HFFc6 (cell line): ENCODE data around the gene GSG1L. TPM values are rescaled to one million over a fixed set of nuclear protein-coding genes. Genes with fewer than 3 reads are reported as not detected.

Experiments used
- DNase-seq: peaks from one replicate; pipeline ENCODE4 v3.0.0-alpha.2; 2018
- H3K27ac Mint-ChIP-seq: 2 replicates; pipeline ENCODE4 v1.8.0; 2020; ENCODE audit warnings: mild to moderate bottlenecking, mixed read lengths
- H3K27me3 Mint-ChIP-seq: 2 replicates; pipeline ENCODE4 v1.8.0; 2021; ENCODE audit warnings: mild to moderate bottlenecking, moderate library complexity, mixed read lengths; ENCODE audit not compliant: insufficient read depth
- H3K36me3 Mint-ChIP-seq: 2 replicates; pipeline ENCODE4 v1.8.0; 2021; ENCODE audit warnings: low read depth, mixed read lengths
- H3K4me1 Mint-ChIP-seq: 2 replicates; pipeline ENCODE4 v1.8.0; 2020; ENCODE audit warnings: low read depth, mixed read lengths
- H3K4me3 Mint-ChIP-seq: 2 replicates; pipeline ENCODE4 v1.8.0; 2020; ENCODE audit warnings: mild to moderate bottlenecking, moderate library complexity, mixed read lengths
- H3K9me3 Mint-ChIP-seq: 2 replicates; pipeline ENCODE4 v1.8.0; 2020; ENCODE audit warnings: mild to moderate bottlenecking, mixed read lengths
- CTCF ChIP-seq: fragments of 200-600 bp; sonication (generic); IDR thresholded peaks from 2 replicates; pipeline ENCODE4 v1.5.0; 2021; ENCODE audit warnings: antibody characterized with exemption, mild to moderate bottlenecking
- total RNA-seq, 6 experiments: library from RNA; stranded (reverse); fragmentation: NEBNext Ultra II Directional; extraction: Animal tissue kit (Norgen Biotek cat#: 25700); gene quantifications; 2 replicates in 1 of 6; 3 replicates in 5 of 6; pipeline ENCODE4 v1.2.3, GENCODE V29; 2021

The GSG1L gene
- total RNA-seq, 6 experiments from 2014 or later, result not detected

- no peak overlapping the region for H3K4me3 Mint-ChIP-seq
- no peaks in the 10 kb centered on the region for H3K9me3 Mint-ChIP-seq
- TF ChIP-seq CTCF, result no peak
- no peaks in the 10 kb centered on the region for H3K4me1 Mint-ChIP-seq
- no peak overlapping the region for H3K27ac Mint-ChIP-seq
- DNase-seq, result no peak
- no peaks in the 10 kb centered on the region for H3K36me3 Mint-ChIP-seq
- peaks cover 56% of the 10 kb centered on the region for H3K27me3 Mint-ChIP-seq
Measured at GRCh38 chr16:28061352-28062101, 2.0 kb downstream of the GSG1L start.

- Mint-ChIP-seq H3K27ac (no peak overlapping the region), H3K9me3 (no peaks in the 10 kb centered on the region), H3K27me3 (peaks cover 49% of the 10 kb centered on the region), H3K4me3 (no peak overlapping the region), H3K36me3 (no peaks in the 10 kb centered on the region), H3K4me1 (no peaks in the 10 kb centered on the region)
- no peak for TF ChIP-seq CTCF
- no peak for DNase-seq
Measured at GRCh38 chr16:28059841-28060575, 3.5 kb downstream of the GSG1L start.

GRCh38 chr16:28058839-28059589 is 4.5 kb downstream of the GSG1L start:
- Mint-ChIP-seq H3K27me3 (peaks cover 47% of the 10 kb centered on the region), H3K36me3 (no peaks in the 10 kb centered on the region), H3K4me3 (no peak overlapping the region), H3K4me1 (no peaks in the 10 kb centered on the region), H3K27ac (no peak overlapping the region), H3K9me3 (no peaks in the 10 kb centered on the region)
- no peak for DNase-seq
- TF ChIP-seq CTCF, result no peak

GRCh38 chr16:28057949-28058348 is 5.6 kb downstream of the GSG1L start:
- DNase-seq, result no peak
- H3K4me1 Mint-ChIP-seq, result peaks cover 7% of the 10 kb centered on the region; the same call in 1 of the 2 replicates
- no peak overlapping the region for H3K27ac Mint-ChIP-seq
- no peak overlapping the region for H3K4me3 Mint-ChIP-seq
- H3K27me3 Mint-ChIP-seq, result peaks cover 52% of the 10 kb centered on the region
- no peaks in the 10 kb centered on the region for H3K36me3 Mint-ChIP-seq
- no peak for TF ChIP-seq CTCF
- no peaks in the 10 kb centered on the region for H3K9me3 Mint-ChIP-seq

GRCh38 chr16:28053461-28053860 is 10.1 kb downstream of the GSG1L start:
- H3K4me3 Mint-ChIP-seq, result no peak overlapping the region
- peaks cover 7% of the 10 kb centered on the region; the same call in 1 of the 2 replicates for H3K4me1 Mint-ChIP-seq
- no peak for TF ChIP-seq CTCF
- H3K9me3 Mint-ChIP-seq, result peaks cover 6% of the 10 kb centered on the region
- no peak overlapping the region for H3K27ac Mint-ChIP-seq
- peaks cover 5% of the 10 kb centered on the region; the same call in 1 of the 2 replicates for H3K36me3 Mint-ChIP-seq
- DNase-seq, result no peak
- H3K27me3 Mint-ChIP-seq, result peaks cover 23% of the 10 kb centered on the region
